GM20431 (cell line): ENCODE data around the gene ADCY3.

Source experiments
- in situ Hi-C: fragments of 300-500 bp; cut with MseI, MboI; formaldehyde crosslinking; loops from one replicate; pipeline ENCODE4 v1.15.0; 2020; ENCODE audit warnings: low sequenced_read_pairs; ENCODE audit not compliant: unreplicated experiment

ADCY3 gene

DNA sequence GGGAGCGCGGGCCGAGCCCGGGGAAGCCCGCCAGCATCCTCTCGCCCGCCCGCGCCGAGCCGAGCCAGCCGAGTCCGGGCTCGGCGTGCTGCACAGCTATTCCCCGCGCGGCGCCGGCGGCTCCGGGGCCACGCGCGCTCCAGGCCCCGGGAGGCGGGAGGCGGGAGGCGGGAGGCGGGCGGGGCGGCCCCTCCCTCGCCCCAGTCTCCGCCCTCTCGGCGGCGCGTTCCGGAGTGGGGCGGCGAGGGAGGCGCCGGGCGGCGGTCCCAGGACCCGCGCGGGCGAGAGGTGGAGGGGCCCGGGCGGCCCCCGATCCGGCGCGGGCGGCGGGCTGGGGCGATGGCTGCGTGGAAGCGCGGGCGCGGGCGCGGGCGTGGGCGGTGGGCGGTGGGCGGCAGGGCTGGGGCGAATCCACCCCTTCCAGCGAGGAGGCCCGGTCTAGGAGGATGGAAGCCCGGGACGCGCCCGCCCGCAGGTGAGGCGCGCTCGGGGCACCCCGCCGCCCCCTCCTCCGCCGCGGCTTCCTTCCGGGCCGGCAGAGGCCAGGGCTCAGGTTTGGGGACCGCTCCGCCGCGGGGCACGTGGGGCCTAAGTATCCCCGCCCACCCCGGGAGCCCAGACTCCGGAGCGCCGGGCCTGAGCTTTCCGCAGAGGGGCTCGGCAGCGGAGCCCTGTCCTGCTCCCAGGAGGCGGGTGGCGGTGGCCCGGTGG is at the start of gene ADCY3:
TSS of gene ADCY3 (minus strand) at position 140 of the 711 bp plus-strand sequence. CDS start 1,250 bp downstream, outside the sequence.
- in situ Hi-C loops: no loop called here

DNA sequence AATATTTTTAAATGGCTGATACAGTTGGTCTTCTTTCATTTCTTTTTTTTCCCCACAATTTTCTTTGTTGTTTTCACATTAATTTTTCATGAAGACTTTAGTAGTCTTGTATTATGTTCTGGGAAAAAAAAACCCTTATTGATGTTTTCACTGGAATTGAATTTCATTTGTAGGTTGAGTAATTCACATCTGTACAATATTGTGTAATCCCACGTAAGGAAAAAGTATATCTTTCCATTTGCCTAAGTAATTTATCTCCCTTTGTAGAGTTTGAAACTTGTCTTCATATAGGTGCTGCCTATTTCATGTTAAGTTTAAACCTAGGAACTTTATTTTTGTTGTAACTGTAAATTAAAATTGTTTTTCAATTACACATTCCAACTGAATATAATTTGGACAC is 49.7 kb upstream of the ADCY3 start:
- in situ Hi-C loops: no loop called here

DNA sequence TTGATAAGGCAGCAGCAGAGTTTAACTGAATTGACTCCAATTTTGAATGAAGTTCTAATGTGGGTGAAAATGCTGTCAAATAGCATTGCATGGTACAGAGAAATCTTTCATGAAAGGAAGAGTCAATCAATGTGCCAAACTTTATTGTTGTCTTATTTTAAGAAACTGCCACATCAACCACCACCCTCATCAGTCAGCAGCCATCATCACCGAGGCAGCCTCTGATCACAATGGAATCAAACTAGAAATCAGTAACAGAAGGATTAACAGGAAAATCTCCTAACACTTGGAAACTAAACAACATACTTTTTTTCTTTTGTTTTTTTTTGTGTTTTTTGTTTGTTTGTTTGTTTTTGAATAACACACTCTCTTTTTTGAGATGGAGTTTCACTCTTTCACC is 41.9 kb upstream of the ADCY3 start:
- in situ Hi-C loops: no loop called here

GRCh38 chr2:24959761-24960160 is 39.7 kb upstream of the ADCY3 start:
- in situ Hi-C loops: no loop called here

DNA sequence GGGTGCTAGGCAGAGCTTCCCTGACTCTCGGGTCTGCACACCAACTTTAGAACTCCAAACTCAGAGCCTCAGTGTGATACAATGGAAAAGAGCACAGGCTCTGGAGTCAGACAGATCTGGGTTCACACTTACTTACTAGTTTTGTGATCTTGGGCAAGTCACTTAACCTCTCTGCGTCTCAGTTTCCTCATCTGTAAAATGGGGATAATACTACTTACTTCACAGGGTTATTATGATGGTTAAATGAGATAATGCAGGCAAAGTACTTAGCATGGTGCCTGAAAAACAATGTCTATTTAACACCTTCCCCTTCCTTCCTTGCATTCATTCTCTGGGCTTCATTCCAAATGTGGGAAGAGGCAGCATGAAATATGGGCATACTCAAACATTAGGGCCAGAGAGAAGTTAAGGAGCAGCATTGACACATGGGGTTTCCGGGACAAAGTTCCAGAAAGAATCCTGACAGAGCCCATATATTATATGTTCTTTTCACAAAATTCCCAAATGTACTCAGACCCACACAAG is 38.4 kb upstream of the ADCY3 start:
- in situ Hi-C loops: no loop called here

DNA sequence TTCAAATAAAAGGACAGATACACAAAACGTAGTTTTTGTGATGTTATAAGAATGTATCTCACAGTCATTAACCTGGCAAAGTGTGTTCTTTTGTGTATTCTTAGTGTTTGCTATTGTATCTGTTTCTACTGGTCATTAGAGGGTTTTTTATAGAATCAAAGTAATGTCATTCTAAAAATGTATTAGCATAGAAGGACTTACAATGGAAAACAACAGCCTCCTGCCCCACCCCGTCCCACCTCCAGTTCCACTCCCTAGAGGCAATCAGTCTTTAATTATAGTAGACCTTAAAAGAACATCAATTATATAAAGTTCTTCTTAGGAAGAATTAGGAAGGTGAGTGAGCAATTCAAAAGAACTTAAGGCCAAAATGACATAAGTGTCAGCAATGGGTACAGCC is 37.9 kb upstream of the ADCY3 start:
- in situ Hi-C loops: no loop called here

GRCh38 chr2:24957221-24957620 is 37.2 kb upstream of the ADCY3 start:
- in situ Hi-C loops: no loop called here

DNA sequence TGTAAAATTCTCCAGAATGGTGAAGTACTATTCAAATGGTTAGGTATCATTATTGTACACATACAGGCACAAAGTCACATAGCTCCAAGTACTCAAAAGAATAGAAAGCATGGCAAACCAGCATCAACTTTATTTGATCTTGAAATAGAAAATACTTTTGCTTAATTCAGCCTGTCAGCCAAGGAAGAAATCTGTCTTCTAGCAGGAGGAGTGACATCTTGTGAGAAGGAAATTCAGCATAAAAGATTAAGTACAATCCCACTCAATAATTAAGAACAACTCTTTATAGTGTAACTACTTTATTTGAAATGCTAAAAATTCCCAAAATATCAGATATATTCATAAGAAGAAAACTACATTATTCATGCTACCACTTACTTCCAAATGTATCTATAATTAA is 35.9 kb upstream of the ADCY3 start:
- in situ Hi-C loops: no loop called here

DNA sequence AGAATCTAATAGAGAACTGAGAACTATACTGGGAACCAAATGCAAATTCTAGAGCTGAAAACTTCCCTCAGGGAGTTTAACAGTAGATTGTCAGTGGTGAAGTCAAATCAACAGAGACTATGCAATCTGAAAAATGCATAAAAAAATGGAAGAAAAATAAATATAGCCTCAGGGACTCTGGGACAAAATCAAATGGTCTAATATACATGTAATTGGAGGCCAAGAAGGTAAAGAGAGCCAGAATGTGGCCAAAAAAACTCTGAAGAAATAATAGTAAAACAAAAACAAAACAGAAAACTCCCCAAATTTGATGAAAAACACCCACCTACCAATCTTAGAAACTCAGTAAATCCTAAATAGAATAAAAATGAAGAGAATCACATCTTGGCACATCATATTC is 35.2 kb upstream of the ADCY3 start:
- in situ Hi-C loops: no loop called here

GRCh38 chr2:24950102-24950501 is 30.1 kb upstream of the ADCY3 start:
- in situ Hi-C loops: no loop called here

GRCh38 chr2:24948506-24948905 is 28.5 kb upstream of the ADCY3 start:
- in situ Hi-C loops: no loop called here

DNA sequence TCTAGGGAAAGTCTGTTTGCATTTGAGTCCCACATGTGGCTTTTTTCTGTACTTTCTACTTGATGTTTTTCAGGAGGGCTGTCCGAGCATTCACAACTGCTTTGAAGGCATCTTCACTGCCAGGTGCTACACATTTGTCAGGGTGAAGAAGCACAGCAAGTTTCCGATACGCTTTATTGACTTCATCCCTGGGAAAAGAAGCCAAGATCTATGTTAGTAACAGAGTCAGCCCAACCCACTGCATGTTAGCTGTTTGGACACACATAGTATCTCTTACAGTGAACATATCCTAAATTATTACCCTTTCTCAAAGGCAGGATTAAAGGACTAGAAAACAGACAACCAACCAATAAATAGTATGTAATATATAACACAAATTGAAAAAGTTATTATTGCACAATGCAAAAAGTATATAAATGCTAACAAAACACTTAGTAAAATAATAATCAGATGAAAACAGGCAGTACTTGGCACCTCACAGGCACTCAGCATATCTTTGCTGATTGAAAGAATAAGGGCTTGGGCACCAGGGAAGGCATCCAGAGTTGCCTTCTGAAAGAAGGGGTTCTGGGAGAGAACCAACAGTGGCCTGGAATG is 27.6 kb upstream of the ADCY3 start:
- in situ Hi-C loops: no loop called here

DNA sequence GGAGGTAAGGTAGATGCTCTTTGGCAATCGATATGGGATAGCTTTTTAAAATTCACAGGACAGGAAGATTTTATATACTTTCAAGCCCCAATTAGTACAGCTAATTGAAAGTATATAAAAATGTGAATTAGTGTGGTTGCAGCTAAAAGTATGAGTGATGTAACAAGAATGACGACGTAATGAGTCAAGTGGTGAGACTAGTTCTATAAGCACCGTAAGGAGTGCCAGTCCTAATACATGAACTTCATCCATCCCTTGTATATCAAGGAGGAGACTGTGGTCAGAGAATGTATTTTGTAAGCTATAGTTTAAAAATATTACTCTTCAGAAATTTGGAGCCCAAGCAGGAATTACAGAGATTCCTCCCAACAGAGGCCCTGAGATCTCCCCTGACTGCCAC is 25.9 kb upstream of the ADCY3 start:
- in situ Hi-C loops: no loop called here

DNA sequence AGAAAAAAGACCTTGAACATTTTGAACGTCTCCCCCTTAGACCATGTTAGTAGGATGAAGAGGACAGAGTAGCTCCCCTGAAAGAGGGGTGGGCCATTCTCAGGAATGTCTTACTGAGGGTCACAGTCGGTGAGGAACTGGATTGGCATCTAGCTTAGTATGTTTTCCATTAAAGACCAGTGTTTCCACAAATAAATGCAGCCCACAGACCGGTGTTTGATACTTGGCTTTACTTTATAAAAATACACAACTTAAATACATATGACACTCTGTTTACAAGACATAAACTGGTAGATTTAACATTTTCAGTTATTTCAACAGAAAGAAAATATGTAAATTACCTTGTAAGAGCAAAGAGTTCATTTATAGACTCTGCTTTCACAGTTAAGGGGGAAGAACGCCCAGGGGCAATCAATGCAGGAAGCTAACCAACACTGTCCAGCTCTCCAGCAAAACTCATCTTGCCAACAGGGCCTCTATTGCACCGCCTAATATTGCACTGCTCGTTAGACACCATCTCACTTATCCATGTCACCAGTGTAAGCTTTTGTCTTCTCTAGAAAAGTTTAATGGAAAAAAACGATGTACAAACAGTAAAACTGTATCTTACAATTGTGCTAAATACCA is 23.5 kb upstream of the ADCY3 start:
- in situ Hi-C loops: no loop called here

DNA sequence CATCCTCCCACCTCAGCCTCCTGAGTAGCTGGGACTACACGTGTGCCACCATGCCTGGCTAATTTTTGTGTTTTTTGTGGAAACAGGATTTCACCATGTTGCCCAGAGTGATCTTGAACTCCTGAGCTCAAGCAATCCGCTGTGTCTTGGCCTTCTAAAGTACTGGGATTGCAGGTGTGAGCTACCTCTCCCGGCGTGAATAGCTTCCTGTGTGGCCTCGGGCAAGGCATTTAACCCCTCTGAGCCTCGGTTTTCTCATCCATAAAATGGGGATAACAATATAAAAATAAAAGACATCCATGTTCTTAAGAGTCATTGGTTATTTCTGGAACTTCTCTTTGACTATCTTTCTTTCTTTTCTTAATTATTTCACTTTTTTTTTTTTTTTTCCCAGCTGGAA is 19.3 kb upstream of the ADCY3 start:
- in situ Hi-C loops: no loop called here

DNA sequence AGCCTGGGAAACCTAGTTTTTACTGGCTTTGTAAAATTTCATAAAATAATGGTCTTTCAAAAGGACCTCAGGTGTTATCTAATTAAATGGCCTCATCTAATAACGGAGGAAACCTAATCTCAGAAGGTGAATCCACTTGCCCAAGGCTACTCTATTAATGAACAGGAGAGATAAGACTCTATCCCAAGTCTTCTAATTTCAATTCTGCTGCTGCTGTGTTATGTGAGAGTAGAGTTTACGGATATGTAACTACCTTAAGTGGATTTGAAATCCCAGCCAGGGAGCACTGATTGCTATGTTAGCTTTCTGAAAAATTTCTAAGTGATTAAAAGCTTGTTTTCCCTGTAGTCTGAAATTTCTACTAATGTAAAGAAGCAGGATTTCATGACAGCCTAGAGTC is 17.2 kb upstream of the ADCY3 start:
- in situ Hi-C loops: no loop called here

DNA sequence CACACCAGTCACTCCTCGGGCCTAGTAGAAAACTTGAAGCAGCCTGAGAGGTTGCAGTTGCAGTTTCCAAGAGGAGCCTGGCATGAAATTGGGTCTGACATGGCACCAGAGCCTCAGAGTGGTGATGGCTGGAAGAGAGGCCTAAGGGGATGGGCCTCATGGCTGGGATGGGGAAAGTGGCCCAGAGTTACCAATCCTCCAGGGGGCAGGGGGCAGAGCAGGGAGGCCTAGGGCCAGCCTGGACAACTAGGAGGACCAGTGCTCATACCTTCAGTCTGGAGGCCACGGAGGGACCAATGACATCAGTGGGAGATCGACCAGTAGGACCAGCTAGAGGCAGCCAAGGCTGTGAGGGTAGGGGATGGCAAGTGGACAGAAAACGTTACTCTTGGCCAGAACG is 15.1 kb upstream of the ADCY3 start:
- in situ Hi-C loops: no loop called here

- in situ Hi-C loops: no loop called here
These were observed 12.7 kb upstream of the ADCY3 start for GRCh38 chr2:24932715-24933114.

DNA sequence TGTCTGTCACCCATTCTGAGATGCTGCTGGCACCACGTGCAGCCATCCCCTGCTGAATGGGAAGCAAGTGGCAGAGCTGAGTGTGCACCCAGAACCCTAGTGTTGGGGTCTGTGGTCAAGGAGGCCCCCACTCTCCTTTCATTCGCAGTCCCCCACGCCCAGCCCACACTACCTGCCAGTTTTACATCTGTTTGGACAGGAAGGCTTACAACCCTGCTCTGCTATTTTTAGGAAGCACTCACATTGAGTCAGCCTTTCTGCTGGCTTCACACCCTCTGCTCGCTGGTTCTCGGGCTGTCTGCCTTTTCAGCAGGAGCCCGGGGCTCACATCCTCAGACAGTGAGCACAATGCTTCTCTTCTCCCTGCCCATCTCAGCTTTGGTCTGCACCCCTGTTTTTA is 10.7 kb upstream of the ADCY3 start:
- in situ Hi-C loops: no loop called here

DNA sequence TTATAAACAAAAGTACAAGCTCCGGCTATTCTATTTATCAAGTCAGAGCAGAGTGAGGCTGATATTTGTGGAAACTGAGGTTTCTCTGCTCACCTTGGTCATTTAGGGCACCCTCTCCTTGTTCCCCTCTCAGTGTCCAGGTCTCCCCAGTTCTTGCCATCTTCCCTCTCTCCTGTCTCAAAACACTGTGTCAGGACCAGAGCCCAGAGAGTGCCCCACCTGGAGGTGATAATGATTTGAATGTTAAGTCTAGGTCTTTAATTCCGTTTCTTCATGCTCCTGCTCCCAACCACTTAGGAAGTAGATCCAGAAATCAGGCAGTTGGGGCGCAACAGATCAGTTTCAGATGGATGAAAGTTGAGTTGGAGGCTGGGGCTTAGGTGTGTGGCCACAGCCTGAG is 9.2 kb upstream of the ADCY3 start:
- in situ Hi-C loops: no loop called here

GRCh38 chr2:24928036-24928435 is 8.0 kb upstream of the ADCY3 start:
- in situ Hi-C loops: no loop called here
